KG1 (cell line): Measurements from ENCODE around the gene HDC.

Source experiments
- DNase-seq: peaks from one replicate; lab custom pipeline; 2025; lab: John Stamatoyannopoulos, UW

The HDC gene

GRCh38 chr15:50227076-50227475 is 38.5 kb downstream of the HDC start:
- no peak for DNase-seq

DNA sequence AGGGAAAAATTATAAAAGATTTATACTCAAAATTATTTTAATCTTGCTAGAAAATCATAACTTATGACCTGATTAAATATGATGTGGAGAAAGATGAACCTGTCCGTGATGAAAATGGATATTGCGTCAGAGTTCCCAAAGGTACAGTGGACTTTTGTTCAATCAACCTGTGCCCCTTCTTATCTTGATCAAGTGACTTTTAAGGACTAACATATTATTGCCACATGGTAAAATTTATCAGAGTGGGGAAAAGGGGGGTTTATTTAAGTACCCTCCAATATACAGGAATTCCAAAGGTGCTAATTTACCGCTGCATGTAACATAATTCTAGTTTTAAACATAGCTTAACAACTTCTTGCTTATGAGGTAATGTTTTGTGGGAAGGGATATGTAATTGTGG is 39.6 kb downstream of the HDC start:
- DNase-seq: no peak

DNA sequence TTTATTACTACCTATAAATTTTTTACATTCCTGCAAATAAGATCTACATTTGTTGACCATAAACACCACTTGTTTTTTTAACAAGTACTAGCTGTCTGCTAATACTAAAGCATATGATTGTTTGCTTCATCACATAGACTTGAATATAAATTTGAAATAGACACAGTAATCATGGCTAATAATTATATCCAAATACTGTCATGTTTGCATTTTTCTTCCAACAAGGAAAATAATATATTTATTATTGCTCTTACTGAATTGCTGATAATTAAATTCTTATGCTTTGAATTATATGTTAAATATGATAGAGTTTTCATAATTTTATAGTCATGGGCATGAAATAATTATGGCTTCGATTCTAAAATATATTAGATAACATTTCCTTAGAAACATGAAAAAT is 40.5 kb downstream of the HDC start:
- DNase-seq: no peak

DNA sequence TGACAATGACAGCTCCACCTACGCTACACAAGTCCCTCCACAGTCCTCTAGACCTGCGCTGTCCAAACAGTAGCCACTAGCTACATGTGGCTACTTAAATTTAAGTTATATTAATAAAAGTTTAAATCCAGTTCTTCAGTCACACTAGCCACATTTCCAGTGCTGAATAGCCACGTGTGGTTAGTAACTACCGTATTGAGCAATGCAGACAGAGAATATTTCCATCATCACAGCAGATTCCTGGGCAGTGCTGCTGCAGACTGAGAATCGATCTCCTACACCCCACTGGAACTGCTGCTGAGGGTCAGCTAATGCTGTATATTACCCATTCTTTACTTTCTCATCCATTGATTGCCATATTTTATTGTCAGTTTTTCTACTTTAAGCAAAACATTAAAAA is 40.9 kb downstream of the HDC start:
- no peak for DNase-seq

GRCh38 chr15:50222181-50222580 is 43.3 kb downstream of the HDC start:
- DNase-seq: no peak

GRCh38 chr15:50219820-50220219 is 45.7 kb downstream of the HDC start:
- DNase-seq: no peak

- no peak for DNase-seq
Observed at GRCh38 chr15:50218691-50219090, 46.8 kb downstream of the HDC start.

DNA sequence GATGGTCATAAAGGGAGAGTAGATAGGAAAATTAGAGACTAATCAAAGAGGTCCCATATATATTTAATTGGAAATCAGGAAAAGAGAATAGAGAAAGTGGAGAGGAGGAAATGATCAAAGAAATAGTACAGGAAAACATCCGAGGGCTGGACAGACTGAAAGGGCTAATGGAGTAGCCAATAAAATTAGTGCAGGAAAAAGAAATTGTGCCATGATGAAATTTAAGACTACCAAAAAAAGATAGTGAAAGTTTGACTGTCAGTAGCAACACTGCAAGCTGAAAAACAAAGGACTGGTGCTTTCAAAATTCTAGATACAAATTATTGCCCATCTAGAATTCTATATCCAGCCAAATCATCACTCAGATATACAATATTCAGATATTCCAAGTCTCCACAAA is 47.2 kb downstream of the HDC start:
- DNase-seq: no peak

DNA sequence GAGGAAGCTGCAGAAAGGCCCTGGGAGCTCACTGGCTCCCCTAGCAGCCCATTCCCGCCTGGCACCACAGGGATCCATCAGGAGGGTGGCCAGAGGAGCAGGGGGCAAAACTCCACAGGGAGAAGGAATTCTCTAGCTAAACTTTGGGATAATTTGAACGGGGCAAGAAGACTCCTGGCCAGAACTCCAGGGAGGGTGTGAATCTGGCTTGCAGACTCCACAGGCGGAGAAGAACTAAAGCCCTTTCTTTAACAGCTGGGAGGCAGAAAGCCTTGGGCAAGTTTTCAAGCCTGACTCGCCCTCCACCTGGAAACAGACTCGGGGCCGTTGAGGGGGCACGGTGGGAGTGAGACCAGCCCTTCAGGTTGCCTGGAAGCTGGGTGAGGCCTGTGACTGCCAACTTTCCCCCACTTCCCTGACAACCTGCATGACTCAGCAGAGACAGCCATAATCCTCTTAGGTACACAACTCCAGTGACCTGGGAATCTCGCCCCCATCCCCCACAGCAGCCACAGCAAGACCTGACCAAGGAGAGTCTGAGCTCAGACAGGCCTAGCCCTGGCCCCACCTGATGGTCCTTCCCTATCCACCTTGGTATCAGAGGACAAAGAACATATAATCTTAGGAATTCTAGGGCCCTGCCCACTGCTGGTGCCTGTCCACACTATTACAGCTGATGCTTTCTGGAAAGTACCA is 54.9 kb downstream of the HDC start:
- DNase-seq: no peak

DNA sequence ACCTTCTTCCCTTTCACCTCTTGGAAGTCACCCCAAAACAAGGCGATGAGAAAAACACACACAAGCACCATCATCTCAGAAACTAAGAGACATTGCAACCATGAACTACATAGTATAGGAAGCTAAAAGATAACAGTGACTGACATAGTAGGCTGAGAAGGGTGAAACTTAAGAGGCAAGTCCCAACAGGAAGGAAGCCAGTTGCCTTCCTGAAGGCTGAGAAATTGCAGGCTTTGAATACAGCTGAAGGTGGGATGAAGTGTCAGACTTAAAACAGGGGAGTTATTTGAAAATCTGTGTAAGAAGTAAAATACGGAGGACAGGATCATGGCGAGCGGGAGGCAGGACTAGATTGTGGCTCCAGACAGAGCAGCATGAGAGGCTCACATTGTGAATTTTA is 55.7 kb downstream of the HDC start:
- no peak for DNase-seq

DNA sequence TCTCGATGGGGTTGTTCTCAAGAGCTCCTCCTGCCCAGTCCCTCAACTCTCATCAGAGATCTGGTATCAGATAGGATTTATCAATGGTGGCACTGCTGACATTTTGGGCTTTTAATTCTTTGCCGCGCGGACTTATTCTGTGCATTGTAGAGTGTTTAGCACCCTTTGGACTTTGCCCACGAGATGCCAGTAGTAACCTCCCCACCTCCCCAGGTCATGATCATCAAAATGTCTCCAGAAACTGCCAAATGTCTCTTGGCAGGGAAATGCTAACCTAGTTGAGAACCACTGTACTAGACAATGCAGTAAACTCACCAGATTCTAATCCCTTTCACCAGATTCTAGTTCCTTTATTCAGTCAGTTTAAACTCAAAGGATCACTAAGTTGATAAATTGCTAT is 59.5 kb downstream of the HDC start:
- no peak for DNase-seq

GRCh38 chr15:50202003-50202402 is 63.5 kb downstream of the HDC start:
- no peak for DNase-seq

- DNase-seq: no peak
Observed at GRCh38 chr15:50192926-50193620, 72.5 kb downstream of the HDC start.

DNA sequence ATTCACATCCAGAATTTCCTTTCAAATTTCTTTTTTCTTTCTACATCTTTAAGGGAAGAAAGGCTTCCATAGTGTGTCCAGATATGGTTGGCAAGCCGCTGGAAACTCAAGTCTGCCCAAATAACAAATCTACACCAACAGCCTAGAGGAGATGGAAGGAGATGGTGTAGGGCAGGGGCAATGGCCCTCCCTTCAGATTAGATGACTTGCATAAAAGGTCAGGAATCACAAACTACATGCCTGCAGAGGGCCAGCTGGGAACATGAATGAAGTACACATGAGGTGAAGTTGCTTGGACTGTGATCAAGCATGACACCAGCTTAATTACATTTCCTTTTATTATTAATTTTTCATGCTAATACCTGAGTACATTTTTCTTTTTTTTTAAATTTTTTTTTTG is 73.4 kb downstream of the HDC start:
- DNase-seq: no peak
